GM19193 (cell line): ENCODE results near the gene JPH3.

Source experiments
- POLR2A ChIP-seq: IDR thresholded peaks from 4 replicates; pipeline ENCODE4 v1.6.1; 2011; ENCODE audit not compliant: insufficient read depth, insufficient read length; ENCODE audit errors: extremely low read depth

The JPH3 gene

DNA sequence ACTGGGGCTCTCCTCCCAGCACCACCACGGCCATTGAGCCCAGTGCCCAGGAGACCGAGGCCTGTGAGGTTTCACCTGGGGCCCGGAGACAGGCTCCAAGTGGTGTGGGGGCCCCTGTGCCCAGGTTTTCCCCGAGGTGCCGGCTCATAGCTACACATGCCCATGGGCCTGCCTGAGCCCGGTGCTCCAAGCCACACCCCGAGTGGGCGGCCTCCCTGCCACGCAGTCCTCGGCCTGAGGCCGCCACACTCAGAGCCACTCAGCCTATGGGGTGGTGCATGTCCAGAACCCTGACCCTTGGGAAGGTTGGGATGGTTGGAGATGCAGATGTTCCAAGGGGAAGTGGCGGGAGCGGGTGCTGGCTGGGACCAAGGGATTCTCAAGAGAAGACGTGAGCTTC lies 24.1 kb downstream of the JPH3 start:
- TF ChIP-seq POLR2A, result no peak

DNA sequence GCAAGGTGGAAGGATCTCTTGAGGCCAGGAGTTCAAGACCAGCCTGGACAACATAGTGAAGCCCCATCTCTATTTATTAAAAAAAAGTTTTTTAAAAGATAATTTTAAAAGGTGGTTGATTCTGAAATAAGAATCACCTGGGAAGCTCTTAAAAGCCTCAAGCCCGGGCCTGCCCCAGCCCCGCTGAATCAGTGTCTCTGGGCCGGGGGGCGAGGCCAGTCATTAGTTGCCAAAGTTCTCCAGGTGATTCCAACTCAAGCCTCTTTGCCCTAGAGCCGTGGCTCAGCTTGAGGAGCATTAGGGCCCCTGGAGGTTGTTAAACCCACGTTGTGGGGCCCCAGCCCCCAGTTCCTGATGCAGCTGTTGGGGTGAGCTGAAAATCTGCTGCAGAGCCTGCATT lies 24.6 kb downstream of the JPH3 start:
- TF ChIP-seq POLR2A, result no peak

DNA sequence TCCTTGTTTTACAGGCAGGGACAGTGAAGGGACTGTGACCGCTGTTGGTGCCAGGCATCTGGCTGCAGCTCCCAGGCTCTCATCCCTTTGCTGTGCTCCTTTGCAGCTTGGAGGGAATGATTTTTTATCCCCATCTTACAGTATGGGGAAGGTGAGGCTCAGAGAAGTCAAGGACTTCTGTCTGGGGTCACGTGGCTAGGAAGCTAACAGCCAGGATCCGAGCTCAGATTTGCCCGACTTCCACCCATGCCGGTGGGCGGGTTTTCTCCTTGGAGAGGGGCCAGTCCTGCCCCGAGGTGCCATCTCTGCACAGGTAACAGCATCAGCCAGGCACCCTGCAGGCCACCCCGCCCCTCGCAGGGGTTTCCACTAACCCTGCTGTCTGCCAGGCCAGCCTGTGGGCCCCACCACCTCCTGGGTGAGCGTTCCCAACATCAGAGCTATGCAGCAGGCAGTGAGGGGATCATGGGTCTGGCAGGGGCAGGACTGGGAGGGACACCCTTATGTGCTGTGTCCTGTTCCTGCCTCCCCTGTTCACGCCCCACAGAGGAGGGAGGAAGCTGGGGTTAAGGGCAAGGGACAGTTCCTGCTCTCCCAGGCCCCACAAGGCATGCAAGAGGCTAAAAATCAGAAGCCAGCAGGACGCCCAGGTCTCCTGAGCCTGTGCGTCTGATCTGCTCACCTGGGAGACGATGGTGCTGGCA lies 25.4 kb downstream of the JPH3 start:
- no peak for TF ChIP-seq POLR2A

DNA sequence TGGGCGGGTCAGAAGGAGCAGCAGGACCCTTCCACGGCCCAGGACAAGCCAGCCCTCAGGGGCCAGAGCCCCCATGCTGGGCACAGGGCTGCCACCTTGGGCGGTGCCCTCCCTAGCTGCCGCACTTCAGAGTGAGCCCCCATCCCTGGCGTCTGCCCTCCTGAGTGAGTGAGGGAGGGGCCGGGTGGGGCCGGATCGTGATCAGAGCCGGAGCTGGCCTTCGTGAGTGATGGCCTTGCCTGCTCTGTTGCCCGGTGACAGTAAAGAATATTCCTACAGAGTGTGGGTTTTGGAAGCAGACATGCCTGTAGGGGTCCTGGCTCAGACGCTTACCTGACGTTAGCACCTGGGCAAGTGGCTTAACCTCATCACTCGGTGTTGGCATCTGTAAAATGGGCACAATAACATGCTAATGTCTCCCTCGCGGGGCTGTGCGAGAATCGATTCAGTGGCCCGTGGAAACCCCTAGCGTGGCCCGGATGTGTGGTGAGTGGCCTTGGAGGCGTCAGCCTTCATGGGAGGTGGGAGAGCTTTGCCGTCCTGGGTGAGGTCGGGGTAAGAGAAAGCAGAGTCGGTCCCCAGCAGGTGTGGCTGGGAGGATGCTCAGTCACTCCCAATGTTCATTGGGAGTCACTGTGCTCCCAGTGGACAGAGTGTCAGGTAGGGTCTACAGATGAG lies 26.1 kb downstream of the JPH3 start:
- no peak for TF ChIP-seq POLR2A

DNA sequence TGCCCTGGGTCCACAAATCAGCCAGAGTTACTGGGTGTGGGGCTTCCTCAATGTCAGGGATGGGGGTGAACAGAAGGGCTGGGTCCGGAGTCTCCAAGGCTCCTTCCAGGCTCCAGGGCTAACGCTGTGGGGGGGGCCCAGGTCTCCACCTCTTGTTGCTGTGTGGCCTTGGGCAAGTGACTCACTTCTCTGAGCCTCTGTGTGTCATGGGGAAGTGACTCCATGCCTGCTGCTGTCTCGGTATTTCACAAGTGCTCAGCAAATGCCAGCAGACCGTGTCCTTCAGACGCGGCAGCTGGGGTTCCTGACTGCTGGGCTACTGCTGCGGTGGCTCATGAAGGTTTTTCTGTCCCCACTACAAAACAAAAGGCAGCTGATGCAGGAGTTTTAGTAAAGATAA lies 26.6 kb downstream of the JPH3 start:
- TF ChIP-seq POLR2A, result no peak

DNA sequence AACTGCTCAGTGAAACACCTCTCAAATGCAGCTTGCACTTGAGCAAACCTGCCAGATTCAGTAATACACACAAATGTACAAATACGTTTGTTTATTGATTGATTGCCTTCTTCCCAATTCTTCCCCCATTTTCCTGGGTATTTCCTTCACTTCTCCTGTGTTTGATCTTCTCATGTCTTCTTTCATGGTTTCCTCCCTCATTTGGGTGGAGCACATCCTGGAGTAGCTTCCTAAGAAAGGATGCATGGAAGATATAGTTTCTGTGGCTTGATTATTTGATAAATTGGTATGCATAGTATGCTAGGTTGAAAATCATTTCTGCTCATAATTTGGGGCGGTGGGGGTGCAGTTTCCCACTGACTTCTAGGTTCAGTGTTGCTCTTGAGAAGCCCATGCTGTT lies 28.8 kb downstream of the JPH3 start:
- TF ChIP-seq POLR2A, result no peak

DNA sequence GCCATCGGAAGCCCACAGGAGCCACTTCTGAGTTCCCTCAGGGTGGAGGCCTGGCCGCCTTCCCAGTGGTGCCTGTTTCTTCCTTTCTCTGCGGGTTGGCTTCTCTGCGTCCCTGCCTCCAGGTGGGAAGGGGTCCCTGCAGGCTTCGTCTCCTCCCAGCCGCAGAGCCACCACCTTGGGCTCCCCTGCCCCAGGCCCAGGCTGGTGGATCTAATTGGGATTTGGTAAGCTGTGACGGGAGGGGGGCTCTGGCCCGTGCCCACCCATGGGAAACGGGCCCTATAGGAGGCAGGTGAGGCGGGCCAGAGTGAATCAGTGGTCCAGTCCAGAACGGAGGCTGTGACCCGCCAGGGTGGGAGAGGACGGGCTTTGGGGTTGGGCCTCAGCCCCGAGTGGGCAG lies 32.1 kb downstream of the JPH3 start:
- no peak for TF ChIP-seq POLR2A

DNA sequence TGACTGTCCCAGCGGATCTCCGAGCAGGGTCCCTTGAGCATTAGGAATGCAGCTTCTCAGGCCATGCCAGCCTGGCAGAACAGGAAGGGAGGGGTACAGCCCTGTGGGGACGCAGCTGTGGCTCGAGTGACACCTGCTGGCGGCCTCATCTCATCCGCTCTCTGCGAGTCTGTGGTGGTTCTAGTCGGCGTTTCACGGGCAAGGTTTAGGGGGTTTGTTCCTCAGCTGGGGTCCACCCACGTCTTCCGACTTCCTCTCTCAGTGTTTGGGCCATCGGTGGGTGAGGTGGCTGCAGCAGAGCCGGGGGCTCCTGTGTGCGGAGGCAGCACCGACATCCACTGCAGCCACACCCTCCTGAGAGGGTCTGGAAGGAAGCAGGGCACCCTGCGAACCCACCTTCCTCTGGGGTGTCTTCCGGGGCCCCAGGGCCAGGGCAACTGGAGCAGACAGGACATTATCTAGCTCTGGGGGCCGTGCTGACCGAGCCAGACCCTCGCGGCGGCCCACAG lies 33.3 kb downstream of the JPH3 start:
- no peak for TF ChIP-seq POLR2A

DNA sequence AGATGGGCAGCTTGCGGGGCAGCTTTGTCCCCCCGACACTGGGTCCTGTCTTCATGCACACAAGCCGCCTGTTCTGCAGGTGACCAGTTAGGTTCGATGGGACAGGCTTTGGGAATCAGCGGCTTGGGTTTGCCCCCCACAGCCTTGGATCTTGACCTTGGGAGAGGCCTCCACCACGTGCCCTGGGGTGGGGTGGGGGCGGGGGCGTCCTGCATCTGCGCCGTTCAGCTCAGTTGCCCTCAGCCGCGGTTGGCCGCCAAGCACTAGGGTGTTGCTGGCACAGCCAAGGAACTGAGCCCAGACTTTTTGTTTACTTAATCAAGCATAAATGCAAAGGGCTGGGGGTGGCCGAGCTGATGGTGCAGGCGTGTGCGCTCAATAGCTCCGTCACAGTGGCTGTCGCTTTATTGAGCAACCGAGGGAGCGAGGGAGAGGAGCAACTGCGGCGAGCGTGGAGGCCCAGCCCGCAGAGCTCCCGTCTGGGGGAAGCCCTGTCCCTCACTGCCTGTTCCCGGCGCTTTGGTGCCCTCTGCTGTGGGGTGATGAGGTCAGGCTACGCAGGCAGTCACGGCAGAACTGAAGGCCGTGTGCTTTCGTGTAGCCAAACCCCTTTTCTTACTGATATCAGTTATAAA lies 33.9 kb downstream of the JPH3 start:
- no peak for TF ChIP-seq POLR2A

DNA sequence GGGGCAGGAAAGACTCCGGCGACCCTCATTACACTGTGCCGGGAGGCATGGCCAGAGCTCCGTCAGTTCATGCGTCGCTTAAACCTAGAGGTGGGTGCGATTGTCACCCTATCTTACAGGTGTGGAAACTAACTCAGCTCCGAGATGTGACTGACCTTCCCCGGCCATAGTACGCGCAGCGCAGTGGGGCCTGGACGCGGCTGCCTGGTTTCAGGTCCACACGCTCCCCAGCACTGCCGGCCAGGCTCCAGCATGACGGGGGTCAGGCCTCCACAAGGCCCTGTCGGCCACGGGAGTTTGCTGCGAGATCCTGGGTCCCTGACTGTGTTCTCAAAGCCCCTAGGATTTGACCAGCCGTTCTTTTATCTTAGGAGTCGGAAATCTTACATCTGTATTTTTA lies 34.4 kb downstream of the JPH3 start:
- TF ChIP-seq POLR2A, result no peak

DNA sequence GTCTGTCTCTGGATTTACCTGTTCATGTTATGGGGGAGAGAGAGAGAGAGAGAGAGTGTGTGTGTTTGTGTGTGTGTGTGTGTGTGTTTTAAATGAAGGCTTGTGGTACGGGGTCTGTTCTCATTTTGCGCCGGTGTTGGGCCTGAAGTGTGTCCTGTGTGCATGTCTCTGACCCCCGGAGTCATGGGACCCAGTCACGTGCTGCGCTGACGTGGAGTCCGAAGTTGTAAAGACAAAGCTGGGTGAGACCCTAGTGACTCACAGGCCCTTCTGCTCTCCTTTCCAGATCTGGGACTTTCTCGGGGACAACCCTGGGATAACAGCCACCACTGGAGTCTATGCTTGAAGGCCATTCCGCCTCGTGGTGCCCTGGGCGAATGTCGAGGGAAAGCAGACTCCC lies 35.0 kb downstream of the JPH3 start:
- no peak for TF ChIP-seq POLR2A

DNA sequence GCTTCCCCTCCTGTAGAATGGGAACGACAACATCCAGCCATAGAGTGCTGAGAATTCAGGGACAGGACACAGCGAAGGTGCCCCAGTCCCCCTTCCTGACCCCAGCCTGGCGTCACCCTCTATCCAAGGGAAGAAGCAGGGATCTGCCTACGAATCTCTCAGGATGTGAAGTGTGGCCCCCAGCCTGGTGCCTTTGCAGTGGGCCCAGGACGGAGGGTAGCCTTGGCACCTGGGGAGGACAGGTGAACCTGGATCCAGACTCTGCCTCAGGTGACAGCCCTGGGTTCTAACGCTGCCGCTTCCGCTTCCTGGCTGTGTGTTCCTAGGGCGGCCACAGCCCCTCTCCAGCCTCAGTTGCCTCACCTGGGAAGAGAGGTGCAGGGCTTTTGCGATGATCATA lies 36.4 kb downstream of the JPH3 start:
- no peak for TF ChIP-seq POLR2A

DNA sequence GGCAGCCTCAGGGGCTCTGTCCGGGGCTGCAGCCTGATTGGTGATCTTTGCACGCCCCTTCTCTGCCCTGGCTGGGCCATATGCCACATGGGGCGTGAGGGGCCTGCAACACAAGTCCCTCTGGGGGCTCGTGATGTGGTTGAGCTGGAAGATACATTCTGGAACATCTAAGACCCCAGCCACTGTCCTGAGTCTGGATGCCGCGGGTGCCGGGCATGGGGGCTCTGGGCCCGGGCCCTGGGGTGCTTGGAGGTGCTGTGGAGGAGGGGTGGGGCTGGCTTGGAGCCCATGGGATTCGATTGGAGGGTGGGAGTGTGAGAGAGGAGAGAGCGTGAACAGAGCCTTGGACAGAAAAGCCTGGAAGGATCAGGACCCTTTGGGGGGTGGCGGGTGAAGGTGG lies 39.4 kb downstream of the JPH3 start:
- no peak for TF ChIP-seq POLR2A

DNA sequence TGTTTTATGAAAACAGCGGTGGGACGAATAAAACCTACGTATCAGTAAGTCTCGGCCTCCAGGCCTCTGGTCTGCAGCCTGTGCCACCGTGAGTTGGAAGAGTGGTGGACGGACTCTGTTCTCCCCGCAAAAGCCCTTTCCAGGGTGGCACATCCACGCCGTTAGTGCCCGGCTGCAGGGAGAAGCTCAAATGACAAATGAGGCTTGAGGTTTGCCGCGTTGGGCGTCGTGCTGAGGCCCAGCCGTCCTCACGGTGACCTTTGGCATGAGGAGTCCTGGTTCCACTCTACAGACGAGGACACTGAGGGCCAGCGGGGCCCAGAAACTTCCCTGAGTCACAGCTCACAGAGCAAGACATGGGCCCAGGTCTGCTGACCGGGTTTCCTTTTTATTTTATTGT lies 40.2 kb downstream of the JPH3 start:
- TF ChIP-seq POLR2A, result no peak

DNA sequence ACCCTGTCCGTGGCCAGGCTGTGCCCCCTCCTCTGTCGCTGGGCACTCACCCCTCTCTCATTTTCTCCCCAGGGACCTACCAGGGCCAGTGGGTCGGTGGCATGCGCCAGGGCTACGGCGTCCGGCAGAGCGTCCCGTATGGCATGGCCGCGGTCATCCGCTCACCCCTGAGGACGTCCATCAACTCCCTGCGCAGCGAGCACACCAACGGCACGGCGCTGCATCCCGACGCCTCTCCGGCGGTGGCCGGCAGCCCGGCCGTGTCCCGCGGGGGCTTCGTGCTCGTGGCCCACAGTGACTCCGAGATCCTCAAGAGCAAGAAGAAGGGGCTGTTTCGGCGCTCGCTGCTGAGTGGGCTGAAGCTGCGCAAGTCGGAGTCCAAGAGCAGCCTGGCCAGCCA lies 41.9 kb downstream of the JPH3 start:
- TF ChIP-seq POLR2A, result no peak

DNA sequence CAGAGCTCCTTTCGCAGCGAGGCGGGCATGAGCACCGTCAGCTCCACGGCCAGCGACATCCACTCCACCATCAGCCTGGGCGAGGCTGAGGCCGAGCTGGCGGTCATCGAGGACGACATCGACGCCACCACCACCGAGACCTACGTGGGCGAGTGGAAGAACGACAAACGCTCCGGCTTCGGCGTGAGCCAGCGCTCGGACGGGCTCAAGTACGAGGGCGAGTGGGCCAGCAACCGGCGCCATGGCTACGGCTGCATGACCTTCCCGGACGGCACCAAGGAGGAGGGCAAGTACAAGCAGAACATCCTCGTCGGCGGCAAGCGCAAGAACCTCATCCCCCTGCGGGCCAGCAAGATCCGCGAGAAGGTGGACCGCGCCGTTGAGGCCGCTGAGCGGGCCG lies 42.3 kb downstream of the JPH3 start:
- no peak for TF ChIP-seq POLR2A
